Measurements from ENCODE around the gene MBTPS1.
A peak's percentile ranks its signal among the peaks of the same experiment; 100 is the strongest.

MBTPS1 gene

DNA sequence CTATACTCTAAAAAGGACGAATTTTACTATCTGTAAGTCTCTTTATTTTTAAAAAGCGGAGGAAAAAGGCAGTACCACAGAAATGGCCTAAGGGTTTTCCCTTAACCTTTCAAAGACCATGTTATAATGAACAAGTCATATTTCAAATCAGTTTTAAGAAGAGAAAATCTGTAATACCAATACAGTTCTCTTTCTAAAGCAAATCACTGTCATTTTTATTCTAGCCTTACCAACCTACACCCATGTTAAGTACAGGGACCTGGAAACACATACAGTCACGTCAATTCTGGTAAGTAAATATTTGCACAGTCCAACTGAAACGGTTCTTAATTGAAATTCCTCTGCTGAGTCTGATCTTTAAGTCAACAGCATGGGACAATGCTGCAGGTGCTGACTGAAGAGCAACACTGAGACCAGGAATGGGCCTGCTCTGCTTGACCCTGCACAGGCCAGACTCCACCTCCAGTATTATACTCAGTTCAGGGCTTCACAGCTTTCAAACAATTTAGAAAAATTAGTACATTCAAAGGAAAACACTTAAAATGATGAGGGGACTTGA is 20.2 kb downstream of the MBTPS1 start:
- DNase-seq = no peak

DNA sequence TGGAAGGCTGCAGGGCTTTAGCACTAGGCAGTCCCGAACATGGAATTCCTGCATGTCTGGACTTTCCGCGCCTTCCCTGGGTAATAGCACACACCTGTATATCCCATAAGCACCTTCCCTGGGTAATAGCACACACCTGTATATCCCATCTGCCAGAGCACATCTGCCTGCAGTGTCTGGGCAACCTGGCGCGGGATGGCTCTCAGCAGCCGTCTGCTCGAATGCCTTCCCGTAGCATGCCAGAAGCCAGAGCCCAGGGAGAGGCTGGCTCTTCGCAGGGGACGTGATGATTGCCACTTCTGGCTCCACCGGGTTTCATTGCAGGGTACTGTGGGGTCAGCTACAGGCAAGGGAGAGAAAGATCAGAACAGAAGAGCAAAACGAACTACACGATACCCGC is 21.3 kb downstream of the MBTPS1 start:
- no peak for DNase-seq

- DNase-seq = no peak
These were observed 22.9 kb downstream of the MBTPS1 start for GRCh38 chr16:84093879-84094270.

DNA sequence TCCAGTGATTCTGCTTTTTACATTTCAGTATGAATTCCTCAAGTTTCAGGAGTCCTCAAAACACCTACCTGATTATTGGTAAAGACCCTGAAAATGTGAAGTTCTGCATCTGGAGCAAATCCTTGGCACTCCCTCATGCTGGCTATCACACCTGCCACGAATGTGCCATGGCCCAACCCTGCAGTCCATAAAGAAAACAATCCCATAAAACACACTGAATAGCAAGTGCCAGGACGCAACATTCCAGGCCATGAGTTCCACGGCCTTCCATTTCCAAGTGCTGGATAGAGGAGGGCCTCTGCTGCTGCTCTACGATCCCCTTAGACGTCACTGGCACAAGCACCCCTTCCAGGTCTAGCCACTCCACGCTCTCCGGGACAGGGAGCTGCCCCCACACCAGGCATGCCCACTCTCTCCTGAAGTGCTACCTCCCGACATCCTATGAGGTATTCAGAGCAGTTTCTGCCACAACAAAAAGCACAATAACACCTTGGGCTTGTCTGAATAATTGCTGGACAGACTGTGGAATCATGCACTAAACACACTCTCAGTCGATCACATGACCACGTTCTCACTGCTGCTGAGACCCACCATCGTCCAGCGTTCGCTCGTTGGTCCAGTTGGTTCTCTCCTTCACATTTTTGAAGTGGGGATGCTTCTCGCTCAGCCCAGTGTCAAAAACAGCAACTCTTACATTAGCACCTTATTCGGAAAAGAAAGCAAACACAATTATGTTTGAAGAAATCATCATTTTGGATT is 23.4 kb downstream of the MBTPS1 start:
- DNase-seq = no peak

GRCh38 chr16:84091460-84091859 is 25.3 kb downstream of the MBTPS1 start:
- no peak for DNase-seq

DNA sequence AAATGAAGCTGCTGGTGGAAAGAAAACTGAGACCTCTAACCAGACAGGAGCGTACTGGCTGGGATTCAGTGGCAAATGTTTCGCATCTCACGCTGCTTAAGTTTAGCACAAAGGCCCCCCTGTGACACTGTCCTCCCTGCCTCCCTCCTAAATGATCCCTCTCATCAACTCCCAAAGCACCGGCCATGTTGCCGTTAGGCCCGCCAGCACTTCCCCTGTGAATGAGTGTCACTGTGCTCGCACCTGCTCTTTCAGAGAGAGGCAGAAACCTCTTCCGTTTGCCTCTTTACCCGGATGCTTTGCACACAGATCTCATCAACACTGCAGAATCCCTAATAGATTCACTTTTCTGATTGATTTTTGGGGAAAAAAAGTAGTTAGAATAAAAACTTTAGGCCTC is 26.5 kb downstream of the MBTPS1 start:
- DNase-seq = no peak

- peak; percentile 74 for DNase-seq
These were observed 27.9 kb downstream of the MBTPS1 start for GRCh38 chr16:84088695-84089395.

- no peak for DNase-seq
These were observed 29.1 kb downstream of the MBTPS1 start for GRCh38 chr16:84087466-84088151.

DNA sequence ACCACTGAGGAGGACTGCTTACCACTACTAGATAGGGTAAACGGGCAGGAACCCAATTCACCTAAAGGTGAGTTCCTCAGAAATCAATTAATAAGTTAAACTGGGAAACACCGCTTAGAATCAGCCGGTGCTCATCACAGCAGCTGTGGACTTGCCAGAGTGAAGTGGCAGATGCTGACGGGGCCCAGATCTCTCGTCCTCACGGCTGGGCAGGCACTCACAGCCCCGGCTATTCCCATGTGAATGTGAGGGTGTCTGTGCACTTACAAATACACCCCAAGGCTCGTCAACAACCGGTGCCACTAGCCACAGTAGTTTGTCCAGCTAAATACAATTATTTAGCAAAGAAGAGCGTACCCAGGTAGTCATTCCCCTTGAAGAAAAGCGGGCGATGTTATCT is 29.7 kb downstream of the MBTPS1 start:
- no peak for DNase-seq

GRCh38 chr16:84086341-84086740 is 30.4 kb downstream of the MBTPS1 start:
- DNase-seq = no peak

DNA sequence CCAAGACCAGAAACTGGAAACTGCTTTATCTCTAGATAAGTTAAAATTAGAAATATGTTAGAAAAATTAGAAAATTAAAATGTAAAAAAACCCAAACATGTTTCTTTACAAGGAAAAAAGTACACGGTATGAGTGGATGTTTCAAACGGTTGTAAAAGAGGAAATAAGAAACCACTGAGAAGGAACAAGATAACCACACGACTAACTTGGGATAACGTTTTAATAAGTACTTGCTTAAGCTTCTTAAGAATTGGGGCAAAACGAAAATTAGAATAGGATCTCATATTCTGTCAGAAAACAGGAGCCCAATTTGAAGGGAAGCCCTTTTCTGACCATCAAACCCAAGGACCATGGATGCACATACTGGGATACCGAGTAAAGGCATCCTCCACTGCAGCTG is 31.0 kb downstream of the MBTPS1 start:
- no peak for DNase-seq

- DNase-seq = no peak
These were observed 31.5 kb downstream of the MBTPS1 start for GRCh38 chr16:84085271-84085667.

DNA sequence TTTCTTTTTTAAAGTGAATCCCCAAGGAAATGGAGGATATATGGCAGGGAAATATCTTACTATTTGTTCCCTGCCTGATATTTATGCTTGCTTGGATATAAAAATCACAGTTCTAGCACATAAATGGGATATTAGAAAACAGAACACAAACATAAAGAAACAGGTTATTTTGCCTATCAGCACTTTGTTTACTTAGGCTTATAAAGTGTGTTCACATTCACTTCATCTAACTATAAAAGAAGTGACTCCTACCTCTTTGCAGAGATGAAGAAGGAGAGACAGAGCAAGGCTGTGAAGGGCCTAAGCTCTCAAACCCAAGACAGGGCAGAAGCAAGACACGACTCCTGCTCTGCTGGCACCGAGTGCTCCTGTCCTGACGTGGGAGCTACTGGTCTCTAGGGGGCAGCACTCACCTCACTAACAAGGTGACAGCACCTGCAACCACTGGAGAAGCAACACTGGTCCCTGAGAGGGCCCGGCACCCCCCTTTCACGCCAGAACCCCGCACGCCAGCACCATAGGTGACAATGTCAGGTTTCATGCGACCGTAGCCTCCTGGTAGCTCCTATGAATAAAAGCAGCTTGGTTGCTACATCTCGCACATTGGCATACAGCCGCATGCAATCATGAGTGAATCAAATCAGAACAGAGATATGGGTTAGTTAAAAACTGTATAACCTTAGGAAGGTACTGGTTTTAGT is 32.0 kb downstream of the MBTPS1 start:
- DNase-seq = peak; percentile 81

GRCh38 chr16:84082835-84083569 is 33.7 kb downstream of the MBTPS1 start:
- no peak for DNase-seq

GRCh38 chr16:84082110-84082509 is 34.6 kb downstream of the MBTPS1 start:
- DNase-seq = no peak

DNA sequence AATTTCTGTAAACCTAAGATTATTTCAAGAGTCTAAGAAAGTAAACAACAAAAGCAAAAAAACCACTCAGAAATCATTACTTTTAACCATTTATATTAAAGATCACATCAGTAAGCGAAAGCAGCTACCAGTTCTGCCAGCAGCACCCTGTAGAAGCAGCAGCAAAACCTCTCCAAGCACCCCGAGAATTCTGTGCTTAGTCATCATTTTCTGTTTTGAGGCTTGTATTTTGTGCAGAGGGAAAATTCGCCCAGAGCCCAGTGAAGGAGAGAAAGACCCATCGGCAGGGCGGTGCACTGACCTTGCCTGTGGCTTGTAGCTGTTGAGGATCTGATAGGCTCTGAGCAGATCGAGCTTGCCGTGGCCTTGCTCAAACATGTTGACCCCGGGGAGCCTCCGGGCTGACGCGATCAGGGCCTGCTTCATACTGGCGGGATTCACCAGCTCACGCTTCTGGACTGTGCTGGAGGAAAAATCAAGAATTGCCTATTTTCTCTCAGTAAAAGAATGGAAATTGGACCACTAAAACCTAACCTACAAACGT is 35.2 kb downstream of the MBTPS1 start:
- no peak for DNase-seq

DNA sequence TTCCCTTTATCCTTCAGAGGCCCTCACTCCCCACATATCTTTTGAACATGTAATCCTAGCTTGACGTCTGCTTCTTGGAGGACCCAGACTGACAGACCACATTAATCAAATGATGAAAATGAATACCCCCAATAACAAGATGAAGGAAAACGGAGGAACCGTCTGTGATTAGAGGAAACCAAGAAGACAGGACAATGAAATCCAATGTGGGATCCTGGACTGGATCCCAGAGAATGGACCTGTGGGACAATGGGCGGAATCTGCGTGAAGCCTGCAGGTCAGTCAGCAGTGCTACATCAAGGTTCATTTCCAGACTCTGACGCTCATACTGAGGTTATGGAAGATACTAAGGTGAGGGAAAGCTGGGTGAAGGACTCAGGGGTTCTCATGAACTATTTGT is 35.9 kb downstream of the MBTPS1 start:
- no peak for DNase-seq

GRCh38 chr16:84080378-84080777 is 36.4 kb downstream of the MBTPS1 start:
- no peak for DNase-seq

DNA sequence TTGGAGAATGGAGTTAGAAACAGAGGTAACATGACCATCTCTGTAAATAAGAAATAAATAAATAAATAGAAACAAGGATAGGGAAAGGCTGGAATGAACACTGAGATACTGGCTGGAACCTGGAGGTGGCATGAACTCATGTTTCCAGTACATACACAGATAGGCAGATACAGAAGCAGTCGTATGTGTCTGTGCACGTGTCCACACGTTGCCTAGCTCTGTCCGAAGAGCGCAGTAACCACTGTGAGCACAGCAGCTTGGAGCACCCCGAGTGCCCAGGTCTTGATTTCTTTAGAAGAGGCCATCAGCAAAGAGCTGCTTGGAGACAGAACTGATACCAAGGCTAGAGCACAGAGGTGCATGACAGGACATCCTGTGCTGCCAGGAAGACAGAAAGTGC is 37.1 kb downstream of the MBTPS1 start:
- no peak for DNase-seq

GRCh38 chr16:84075376-84075775 is 41.4 kb downstream of the MBTPS1 start:
- no peak for DNase-seq

- DNase-seq = no peak
These were observed 42.0 kb downstream of the MBTPS1 start for GRCh38 chr16:84074721-84075120.

- DNase-seq = no peak
These were observed 44.7 kb downstream of the MBTPS1 start for GRCh38 chr16:84072014-84072413.

Data from activated CD8-positive, alpha-beta memory T cell treated with anti-CD3 and anti-CD28 coated beads for 24 hours (primary cell).